ENCODE data around the gene SMIM32.

SMIM32 gene

GRCh38 chr5:136192526-136193321 lies at the start of gene SMIM32:
SMIM32 (minus strand) TSS chr5:136193162; CDS start chr5:136192524, 638 bp downstream.
- Histone ChIP-seq H3K79me2 (ENCODE audit: insufficient read depth, low read length) (no peaks in the 10 kb centered on the region), H3K9me3 (ENCODE audit: insufficient read depth, low read depth, low read length) (no peaks in the 10 kb centered on the region), H3K36me3 (ENCODE audit: insufficient read depth, low read length) (peaks cover 7% of the 10 kb centered on the region; the same call in 1 of the 2 replicates), H3F3A (ENCODE audit: low read depth) (no peaks in the 10 kb centered on the region), H3K27me3 (ENCODE audit: insufficient read depth, low read length, poor library complexity, severe bottlenecking) (no peaks in the 10 kb centered on the region), H3K9me2 (replicated peaks; ENCODE audit: low read depth, low read length) (no peaks in the 10 kb centered on the region), H3K4me1 (ENCODE audit: insufficient read depth, low read length, poor library complexity, severe bottlenecking) (no peaks in the 10 kb centered on the region), H3K4me3 (ENCODE audit: low read length, poor library complexity, severe bottlenecking) (no peak within 1 kb of the TSS), H3K4me2 (ENCODE audit: low read depth, low read length, poor library complexity, severe bottlenecking) (no peak within 1 kb of the TSS), H4K20me1 (ENCODE audit: insufficient read depth, low read length, poor library complexity, severe bottlenecking) (no peaks in the 10 kb centered on the region), H3K9ac (ENCODE audit: low read depth, low read length, poor library complexity, severe bottlenecking) (no peak within 1 kb of the TSS), H2AFZ (ENCODE audit: low read length) (no peak within 1 kb of the TSS)
- TF ChIP-seq EZH2phosphoT487 (IDR thresholded peaks at IDR 0.05; ENCODE audit: borderline replicate concordance) = no peak
- TF ChIP-seq CTCF (conservative IDR thresholded peaks at IDR 0.05; ENCODE audit: low read length) = no peak

GRCh38 chr5:136242611-136243010 lies 49.6 kb upstream of the SMIM32 start:
- Histone ChIP-seq H3K4me3 (ENCODE audit: low read length, poor library complexity, severe bottlenecking) (no peak overlapping the region), H2AFZ (ENCODE audit: low read length) (no peak overlapping the region), H3K9me3 (ENCODE audit: insufficient read depth, low read depth, low read length) (no peaks in the 10 kb centered on the region), H3F3A (ENCODE audit: low read depth) (no peaks in the 10 kb centered on the region), H3K9ac (ENCODE audit: low read depth, low read length, poor library complexity, severe bottlenecking) (no peak overlapping the region), H3K27me3 (ENCODE audit: insufficient read depth, low read length, poor library complexity, severe bottlenecking) (no peaks in the 10 kb centered on the region), H4K20me1 (ENCODE audit: insufficient read depth, low read length, poor library complexity, severe bottlenecking) (no peaks in the 10 kb centered on the region), H3K9me2 (replicated peaks; ENCODE audit: low read depth, low read length) (no peaks in the 10 kb centered on the region), H3K4me2 (ENCODE audit: low read depth, low read length, poor library complexity, severe bottlenecking) (no peak overlapping the region), H3K36me3 (ENCODE audit: insufficient read depth, low read length) (no peaks in the 10 kb centered on the region), H3K4me1 (ENCODE audit: insufficient read depth, low read length, poor library complexity, severe bottlenecking) (no peaks in the 10 kb centered on the region), H3K79me2 (ENCODE audit: insufficient read depth, low read length) (no peaks in the 10 kb centered on the region)
- TF ChIP-seq CTCF (conservative IDR thresholded peaks at IDR 0.05; ENCODE audit: low read length) (no peak), EZH2phosphoT487 (IDR thresholded peaks at IDR 0.05; ENCODE audit: borderline replicate concordance) (no peak)

- no peaks in the 10 kb centered on the region for H4K20me1 ChIP-seq (ENCODE audit: insufficient read depth, low read length, poor library complexity, severe bottlenecking)
- no peaks in the 10 kb centered on the region for H3K27me3 ChIP-seq (ENCODE audit: insufficient read depth, low read length, poor library complexity, severe bottlenecking)
- H3K9ac ChIP-seq (ENCODE audit: low read depth, low read length, poor library complexity, severe bottlenecking) = no peak overlapping the region
- TF ChIP-seq EZH2phosphoT487 (IDR thresholded peaks at IDR 0.05; ENCODE audit: borderline replicate concordance) (no peak), CTCF (conservative IDR thresholded peaks at IDR 0.05; ENCODE audit: low read length) (no peak)
- no peaks in the 10 kb centered on the region for H3K9me2 ChIP-seq (replicated peaks; ENCODE audit: low read depth, low read length)
- no peak overlapping the region for H3K4me3 ChIP-seq (ENCODE audit: low read length, poor library complexity, severe bottlenecking)
- H3K4me2 ChIP-seq (ENCODE audit: low read depth, low read length, poor library complexity, severe bottlenecking) = no peak overlapping the region
- H3F3A ChIP-seq (ENCODE audit: low read depth) = no peaks in the 10 kb centered on the region
- H2AFZ ChIP-seq (ENCODE audit: low read length) = no peak overlapping the region
- no peaks in the 10 kb centered on the region for H3K9me3 ChIP-seq (ENCODE audit: insufficient read depth, low read depth, low read length)
- H3K36me3 ChIP-seq (ENCODE audit: insufficient read depth, low read length) = no peaks in the 10 kb centered on the region
- H3K79me2 ChIP-seq (ENCODE audit: insufficient read depth, low read length) = no peaks in the 10 kb centered on the region
- H3K4me1 ChIP-seq (ENCODE audit: insufficient read depth, low read length, poor library complexity, severe bottlenecking) = no peaks in the 10 kb centered on the region
Measured at GRCh38 chr5:136242136-136242535, 49.2 kb upstream of the SMIM32 start.

All from Loucy (cell line).